ENCODE data around the gene C18orf63.

Gene C18orf63

DNA sequence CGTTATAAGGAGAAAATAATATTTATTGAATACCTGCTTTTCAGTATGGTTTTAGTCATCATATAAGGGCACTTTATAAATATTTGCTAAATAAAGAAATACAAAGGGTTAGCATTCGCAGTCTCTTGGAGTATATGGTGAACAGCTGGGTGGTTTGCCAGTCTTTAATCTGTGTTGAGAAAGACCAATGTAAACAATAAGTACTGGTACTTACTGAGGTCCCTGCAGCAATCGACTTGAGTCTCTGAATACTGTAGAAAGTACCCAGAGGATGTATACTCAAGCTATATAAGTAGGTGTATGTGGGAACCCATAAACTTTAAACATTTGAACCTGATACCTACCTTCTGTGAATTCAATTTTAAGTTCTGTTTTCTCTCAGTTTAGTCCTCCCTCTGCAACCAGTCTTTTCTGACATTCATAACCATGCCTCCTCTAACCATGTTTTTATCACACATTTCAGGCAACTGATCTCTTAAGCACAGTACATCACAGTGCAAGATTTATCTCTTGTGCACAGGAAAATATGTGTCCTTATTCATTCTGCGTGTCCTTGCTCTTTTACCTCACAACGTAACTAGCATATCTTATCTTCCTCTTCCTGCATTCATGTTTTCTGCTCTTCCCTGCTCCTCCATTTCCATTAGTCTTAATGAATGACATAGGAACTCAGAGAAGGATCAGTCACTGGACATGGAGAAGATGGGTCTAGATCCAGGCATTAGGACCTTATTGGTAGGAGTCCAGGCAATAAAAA lies 21.7 kb downstream of the C18orf63 start:
- H3K4me3 ChIP-seq (ENCODE audit: low read depth, low read length): no peak overlapping the region
- TF ChIP-seq, protein P1, sequence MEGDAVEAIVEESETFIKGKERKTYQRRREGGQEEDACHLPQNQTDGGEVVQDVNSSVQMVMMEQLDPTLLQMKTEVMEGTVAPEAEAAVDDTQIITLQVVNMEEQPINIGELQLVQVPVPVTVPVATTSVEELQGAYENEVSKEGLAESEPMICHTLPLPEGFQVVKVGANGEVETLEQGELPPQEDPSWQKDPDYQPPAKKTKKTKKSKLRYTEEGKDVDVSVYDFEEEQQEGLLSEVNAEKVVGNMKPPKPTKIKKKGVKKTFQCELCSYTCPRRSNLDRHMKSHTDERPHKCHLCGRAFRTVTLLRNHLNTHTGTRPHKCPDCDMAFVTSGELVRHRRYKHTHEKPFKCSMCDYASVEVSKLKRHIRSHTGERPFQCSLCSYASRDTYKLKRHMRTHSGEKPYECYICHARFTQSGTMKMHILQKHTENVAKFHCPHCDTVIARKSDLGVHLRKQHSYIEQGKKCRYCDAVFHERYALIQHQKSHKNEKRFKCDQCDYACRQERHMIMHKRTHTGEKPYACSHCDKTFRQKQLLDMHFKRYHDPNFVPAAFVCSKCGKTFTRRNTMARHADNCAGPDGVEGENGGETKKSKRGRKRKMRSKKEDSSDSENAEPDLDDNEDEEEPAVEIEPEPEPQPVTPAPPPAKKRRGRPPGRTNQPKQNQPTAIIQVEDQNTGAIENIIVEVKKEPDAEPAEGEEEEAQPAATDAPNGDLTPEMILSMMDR (IDR thresholded peaks at IDR 0.05; ENCODE audit: borderline replicate concordance, insufficient read depth, low read depth, low read length): no peak

DNA sequence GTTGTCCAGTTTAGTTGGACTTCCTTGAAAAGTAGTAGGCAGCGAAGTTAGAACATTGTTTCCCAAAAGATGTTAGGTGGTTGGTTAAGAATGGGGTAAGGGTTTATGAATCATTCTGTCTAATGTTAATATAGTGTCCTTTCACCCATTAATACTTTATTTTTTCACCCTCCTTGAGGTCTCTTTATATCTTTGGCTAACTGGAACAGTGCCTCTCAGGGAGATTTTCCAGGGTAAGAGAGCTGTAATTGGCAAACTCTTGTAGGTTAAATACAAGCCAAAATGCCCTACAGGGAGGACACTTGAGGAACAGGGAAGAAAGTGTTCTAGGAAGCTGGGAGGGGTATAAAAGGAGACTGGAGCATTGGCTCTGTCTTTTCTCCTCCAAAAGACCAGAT lies 22.3 kb downstream of the C18orf63 start:
- TF ChIP-seq, protein P1 (IDR thresholded peaks at IDR 0.05; ENCODE audit: borderline replicate concordance, insufficient read depth, low read depth, low read length): no peak
- H3K4me3 ChIP-seq (ENCODE audit: low read depth, low read length): no peak overlapping the region

DNA sequence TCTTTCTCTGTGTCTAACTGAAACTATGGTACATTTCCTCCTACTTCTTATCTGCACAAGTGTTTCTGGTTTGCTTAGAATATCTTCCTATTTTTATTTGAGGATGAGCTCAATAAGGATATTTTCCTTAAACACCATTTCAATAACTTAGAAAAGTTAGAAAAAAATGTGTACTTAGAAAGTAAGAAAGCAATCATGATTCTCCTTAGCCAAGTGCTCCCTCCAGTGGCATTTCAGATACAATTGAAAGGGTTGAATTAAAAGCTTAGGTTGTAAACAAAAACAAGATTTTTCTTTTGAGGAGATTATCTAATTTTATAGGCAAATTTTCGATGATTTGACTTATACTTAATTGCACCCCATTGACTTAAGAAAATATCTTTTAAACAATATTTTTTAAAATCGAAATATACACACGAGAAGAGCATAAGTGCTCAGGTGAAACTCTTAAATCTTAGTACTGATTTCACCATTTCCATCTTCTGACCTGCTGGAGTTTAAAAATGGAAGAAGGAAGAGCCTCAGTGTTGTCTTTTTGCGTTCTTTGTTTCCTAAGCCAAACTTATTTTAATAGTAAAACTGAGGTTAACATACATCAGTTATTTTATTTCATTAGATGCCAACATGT lies 26.9 kb downstream of the C18orf63 start:
- H3K4me3 ChIP-seq (ENCODE audit: low read depth, low read length): no peak overlapping the region
- TF ChIP-seq, protein P1 (IDR thresholded peaks at IDR 0.05; ENCODE audit: borderline replicate concordance, insufficient read depth, low read depth, low read length): peak; percentile 11; the same call in 1 of the 2 replicates

DNA sequence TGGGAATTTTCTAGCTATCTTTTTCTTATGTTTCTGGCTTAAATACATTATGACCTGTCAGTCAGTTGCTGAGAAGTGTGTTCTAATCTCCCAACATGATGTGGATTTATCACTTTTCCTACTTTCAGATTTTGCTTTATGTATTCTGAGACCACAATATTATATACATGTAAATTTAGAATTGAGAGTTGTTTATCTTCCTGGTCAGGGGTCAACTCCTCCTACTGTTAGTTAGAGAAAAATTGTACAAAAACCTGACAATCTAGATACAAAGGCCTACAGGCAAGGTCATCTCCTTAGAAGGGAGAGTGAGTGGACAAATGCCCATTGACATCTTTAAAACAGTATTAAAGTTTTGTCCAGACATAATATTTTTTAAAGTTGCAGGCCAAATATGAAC lies 30.6 kb downstream of the C18orf63 start:
- H3K4me3 ChIP-seq (ENCODE audit: low read depth, low read length): no peak overlapping the region
- TF ChIP-seq, protein P1 (IDR thresholded peaks at IDR 0.05; ENCODE audit: borderline replicate concordance, insufficient read depth, low read depth, low read length): no peak

DNA sequence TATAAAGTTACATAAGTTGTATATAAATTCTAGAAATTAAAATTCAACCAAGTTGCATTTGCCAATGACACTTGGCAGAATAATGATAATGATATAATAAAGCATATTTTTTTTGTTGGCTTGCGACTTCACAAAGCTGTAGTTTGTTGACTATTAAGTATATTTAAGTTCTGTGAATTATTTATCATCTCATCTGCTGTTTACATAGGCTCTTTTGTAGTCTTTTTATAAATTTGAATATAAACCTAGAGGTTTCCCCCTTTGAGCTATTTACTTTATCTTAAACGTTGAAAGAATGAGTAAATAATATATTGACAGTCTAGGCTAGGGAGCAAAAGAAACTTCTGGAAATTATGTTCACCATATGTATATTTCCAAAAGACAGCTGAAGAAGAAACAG lies 32.9 kb downstream of the C18orf63 start:
- TF ChIP-seq, protein P1 (IDR thresholded peaks at IDR 0.05; ENCODE audit: borderline replicate concordance, insufficient read depth, low read depth, low read length): no peak
- H3K4me3 ChIP-seq (ENCODE audit: low read depth, low read length): no peak overlapping the region

GRCh38 chr18:74351354-74351753 lies 35.7 kb downstream of the C18orf63 start:
- TF ChIP-seq, protein P1 (IDR thresholded peaks at IDR 0.05; ENCODE audit: borderline replicate concordance, insufficient read depth, low read depth, low read length): no peak
- no peak overlapping the region for H3K4me3 ChIP-seq (ENCODE audit: low read depth, low read length)
